Activated T-cell treated with anti-CD3 and anti-CD28 coated beads for 24 hours (primary cell): ENCODE measurements around the gene COX19.

ENCODE experiments used
- DNase-seq: peaks from one replicate; pipeline ENCODE4 v3.0.0-alpha.2; 2020; ENCODE audit warnings: low read depth

The COX19 gene

GRCh38 chr7:991729-992656 is 16.6 kb upstream of the COX19 start:
- no peak for DNase-seq

- no peak for DNase-seq
These were observed 15.8 kb upstream of the COX19 start for GRCh38 chr7:990933-991728.

- no peak for DNase-seq
These were observed 15.1 kb upstream of the COX19 start for GRCh38 chr7:990352-990932.

- DNase-seq, result no peak
These were observed 13.7 kb upstream of the COX19 start for GRCh38 chr7:988963-989529.

- DNase-seq, result no peak
These were observed 13.1 kb upstream of the COX19 start for GRCh38 chr7:988426-988911.

GRCh38 chr7:987909-988308 is 12.6 kb upstream of the COX19 start:
- no peak for DNase-seq

GRCh38 chr7:986766-987751 is 11.7 kb upstream of the COX19 start:
- DNase-seq, result no peak

- no peak for DNase-seq
These were observed 10.8 kb upstream of the COX19 start for GRCh38 chr7:985915-986741.

- no peak for DNase-seq
These were observed 9.7 kb upstream of the COX19 start for GRCh38 chr7:985127-985416.

- no peak for DNase-seq
These were observed 9.2 kb upstream of the COX19 start for GRCh38 chr7:984361-985126.

GRCh38 chr7:983616-984071 is 8.3 kb upstream of the COX19 start:
- no peak for DNase-seq

- no peak for DNase-seq
These were observed 7.8 kb upstream of the COX19 start, which contains the start of gene CYP2W1 for GRCh38 chr7:983004-983615. Gene CYP2W1, plus strand, starts transcription at chr7:983181. Its CDS starts 31 bp downstream, at chr7:983212.

GRCh38 chr7:982511-983003 is 7.2 kb upstream of the COX19 start:
- no peak for DNase-seq

GRCh38 chr7:981793-982510 is 6.6 kb upstream of the COX19 start:
- DNase-seq, result no peak

GRCh38 chr7:979886-980571 is 4.7 kb upstream of the COX19 start:
- DNase-seq, result no peak

GRCh38 chr7:979151-979550 is 3.8 kb upstream of the COX19 start:
- no peak for DNase-seq

- DNase-seq, result no peak
These were observed 3.2 kb upstream of the COX19 start for GRCh38 chr7:978416-979091.
